ENCODE results near the gene SERP2. TPM values are rescaled to one million over a fixed set of nuclear protein-coding genes. Genes with fewer than 3 reads are reported as not detected.

SERP2 gene
- total RNA-seq, 1 donor, result 9.5 TPM

GRCh38 chr13:44347301-44347700 is 26.3 kb upstream of the SERP2 start:
- no peak overlapping the region for H3K4me3 ChIP-seq (ENCODE audit: low read depth, low read length)
- DNase-seq (ENCODE audit: low read depth), result no peak
- no peak for TF ChIP-seq CTCF (IDR thresholded peaks at IDR 0.05; ENCODE audit: insufficient read depth, low read length)

- peak; percentile 56 for DNase-seq (ENCODE audit: low read depth)
- no peak overlapping the region for H3K4me3 ChIP-seq (ENCODE audit: low read depth, low read length)
- no peak for TF ChIP-seq CTCF (IDR thresholded peaks at IDR 0.05; ENCODE audit: insufficient read depth, low read length)
Measured at GRCh38 chr13:44347949-44348348, 25.7 kb upstream of the SERP2 start.

GRCh38 chr13:44350775-44351504 is 22.7 kb upstream of the SERP2 start:
- no peak for DNase-seq (ENCODE audit: low read depth)
- no peak overlapping the region for H3K4me3 ChIP-seq (ENCODE audit: low read depth, low read length)
- TF ChIP-seq CTCF (IDR thresholded peaks at IDR 0.05; ENCODE audit: insufficient read depth, low read length), result no peak

- no peak for TF ChIP-seq CTCF (IDR thresholded peaks at IDR 0.05; ENCODE audit: insufficient read depth, low read length)
- no peak for DNase-seq (ENCODE audit: low read depth)
- H3K4me3 ChIP-seq (ENCODE audit: low read depth, low read length), result no peak overlapping the region
Measured at GRCh38 chr13:44351505-44351854, 22.1 kb upstream of the SERP2 start.

GRCh38 chr13:44352202-44352601 is 21.4 kb upstream of the SERP2 start:
- no peak for TF ChIP-seq CTCF (IDR thresholded peaks at IDR 0.05; ENCODE audit: insufficient read depth, low read length)
- DNase-seq (ENCODE audit: low read depth), result no peak
- no peak overlapping the region for H3K4me3 ChIP-seq (ENCODE audit: low read depth, low read length)

- no peak for DNase-seq (ENCODE audit: low read depth)
- no peak for TF ChIP-seq CTCF (IDR thresholded peaks at IDR 0.05; ENCODE audit: insufficient read depth, low read length)
- H3K4me3 ChIP-seq (ENCODE audit: low read depth, low read length), result no peak overlapping the region
Measured at GRCh38 chr13:44352671-44353070, 21.0 kb upstream of the SERP2 start.

GRCh38 chr13:44354331-44354730 is 19.3 kb upstream of the SERP2 start:
- no peak for TF ChIP-seq CTCF (IDR thresholded peaks at IDR 0.05; ENCODE audit: insufficient read depth, low read length)
- DNase-seq (ENCODE audit: low read depth), result no peak
- no peak overlapping the region for H3K4me3 ChIP-seq (ENCODE audit: low read depth, low read length)

Measured in fibroblast of the aortic adventitia (primary cell).